Measurements from ENCODE around the gene C10orf90. TPM values are rescaled to one million over a fixed set of nuclear protein-coding genes. Genes with fewer than 3 reads are reported as not detected.

The C10orf90 gene
- total RNA-seq, 1 experiment from 2014 or later, result 0.59 TPM

DNA sequence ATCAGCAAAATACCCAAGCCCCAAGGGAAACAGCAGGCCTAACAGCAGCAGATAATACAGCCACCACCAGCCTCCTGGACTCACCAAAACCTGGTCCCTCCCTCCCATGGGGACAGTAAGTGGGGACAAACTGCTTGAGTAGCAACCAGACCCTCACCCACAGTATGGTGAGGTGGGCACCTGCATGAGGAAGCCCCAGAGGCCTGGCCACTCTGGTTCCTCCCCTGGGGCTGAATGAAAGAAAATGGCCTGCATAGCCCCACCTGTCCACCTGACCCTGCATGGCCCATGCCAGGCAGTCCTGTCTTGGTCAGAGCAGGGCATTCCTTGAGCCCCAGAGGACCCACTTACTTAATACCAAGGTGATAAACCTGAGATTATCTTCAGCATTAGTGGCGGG, 13.0 kb upstream of the C10orf90 start:
- Histone ChIP-seq H3K4me3 (no peak overlapping the region), H2AFZ (no peak overlapping the region), H3K4me1 (replicated peaks; ENCODE audit: insufficient read depth) (no peaks in the 10 kb centered on the region), H3K27me3 (ENCODE audit: insufficient read depth, low read depth) (no peaks in the 10 kb centered on the region), H3F3A (ENCODE audit: insufficient read depth, low read depth) (no peaks in the 10 kb centered on the region), H3K36me3 (ENCODE audit: low read depth) (no peaks in the 10 kb centered on the region), H3K79me2 (ENCODE audit: low read depth) (no peaks in the 10 kb centered on the region), H3K4me2 (no peak overlapping the region), H3K9me2 (ENCODE audit: insufficient read depth) (no peaks in the 10 kb centered on the region), H3K27ac (no peak overlapping the region), H4K20me1 (ENCODE audit: insufficient read depth) (no peaks in the 10 kb centered on the region), H3K9me3 (ENCODE audit: insufficient read depth, low read depth) (no peaks in the 10 kb centered on the region)
- ChIA-PET CTCF (no interaction called here), POLR2A (ENCODE audit: unreplicated experiment) (no interaction called here)
- intact Hi-C loops (cut with micrococcal nuclease; ENCODE audit: unreplicated experiment), result no loop called here
- TF ChIP-seq CTCF (conservative IDR thresholded peaks at IDR 0.05) (no peak), EZH2 (IDR thresholded peaks at IDR 0.05; ENCODE audit: low read depth) (no peak)
- BruUV-seq (replicated peaks), result no TSS peak
- DNase-seq, result no peak

DNA sequence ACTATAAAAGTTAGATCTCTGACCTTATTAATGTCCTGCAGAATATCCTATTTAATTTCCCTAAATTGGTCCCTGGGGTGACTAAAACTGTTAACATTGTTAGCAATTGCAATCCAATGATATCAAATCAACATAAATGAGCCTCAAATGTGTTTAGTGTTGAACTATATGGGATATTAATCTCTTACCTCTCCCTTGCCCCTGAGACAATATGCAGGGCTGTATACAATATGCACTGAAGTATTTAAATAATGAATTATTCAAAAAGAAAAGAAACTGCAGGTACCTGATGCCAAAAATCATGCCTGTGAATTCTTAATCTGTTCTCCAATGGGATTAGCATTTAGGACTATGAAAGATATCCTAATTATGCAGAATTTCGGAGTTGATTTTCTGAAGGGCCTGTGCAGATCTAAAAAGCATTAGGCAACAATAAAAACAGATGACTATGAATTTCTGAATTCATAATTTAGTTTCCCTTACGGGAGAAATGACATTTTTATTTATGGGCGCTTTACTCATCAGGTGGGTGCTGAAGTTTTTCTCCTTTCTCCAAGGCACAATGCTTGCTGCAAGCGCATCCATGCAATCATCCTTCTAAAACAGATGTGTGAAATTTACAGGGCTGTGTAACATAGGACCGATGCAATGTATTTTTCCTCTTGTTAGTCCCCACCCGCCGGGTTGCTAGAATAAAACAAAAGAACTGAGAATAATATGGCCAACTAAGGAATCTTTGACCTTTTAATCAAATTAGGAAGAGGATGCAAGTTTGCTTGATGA, 5.4 kb upstream of the C10orf90 start:
- intact Hi-C loops (cut with micrococcal nuclease; ENCODE audit: unreplicated experiment), result no loop called here
- Histone ChIP-seq H3K4me3 (no peak overlapping the region), H3F3A (ENCODE audit: insufficient read depth, low read depth) (no peaks in the 10 kb centered on the region), H3K4me2 (no peak overlapping the region), H3K36me3 (ENCODE audit: low read depth) (no peaks in the 10 kb centered on the region), H3K79me2 (ENCODE audit: low read depth) (no peaks in the 10 kb centered on the region), H3K9me2 (ENCODE audit: insufficient read depth) (no peaks in the 10 kb centered on the region), H3K27me3 (ENCODE audit: insufficient read depth, low read depth) (no peaks in the 10 kb centered on the region; the same call in 1 of the 2 replicates), H3K4me1 (replicated peaks; ENCODE audit: insufficient read depth) (no peaks in the 10 kb centered on the region), H3K27ac (no peak overlapping the region), H2AFZ (no peak overlapping the region), H3K9me3 (ENCODE audit: insufficient read depth, low read depth) (no peaks in the 10 kb centered on the region), H4K20me1 (ENCODE audit: insufficient read depth) (no peaks in the 10 kb centered on the region)
- TF ChIP-seq EZH2 (IDR thresholded peaks at IDR 0.05; ENCODE audit: low read depth) (no peak), CTCF (conservative IDR thresholded peaks at IDR 0.05) (no peak)
- CTCF ChIA-PET, result no interaction called here
- no peak for DNase-seq
- POLR2A ChIA-PET (ENCODE audit: unreplicated experiment), result no interaction called here
- BruUV-seq (replicated peaks), result no TSS peak

DNA sequence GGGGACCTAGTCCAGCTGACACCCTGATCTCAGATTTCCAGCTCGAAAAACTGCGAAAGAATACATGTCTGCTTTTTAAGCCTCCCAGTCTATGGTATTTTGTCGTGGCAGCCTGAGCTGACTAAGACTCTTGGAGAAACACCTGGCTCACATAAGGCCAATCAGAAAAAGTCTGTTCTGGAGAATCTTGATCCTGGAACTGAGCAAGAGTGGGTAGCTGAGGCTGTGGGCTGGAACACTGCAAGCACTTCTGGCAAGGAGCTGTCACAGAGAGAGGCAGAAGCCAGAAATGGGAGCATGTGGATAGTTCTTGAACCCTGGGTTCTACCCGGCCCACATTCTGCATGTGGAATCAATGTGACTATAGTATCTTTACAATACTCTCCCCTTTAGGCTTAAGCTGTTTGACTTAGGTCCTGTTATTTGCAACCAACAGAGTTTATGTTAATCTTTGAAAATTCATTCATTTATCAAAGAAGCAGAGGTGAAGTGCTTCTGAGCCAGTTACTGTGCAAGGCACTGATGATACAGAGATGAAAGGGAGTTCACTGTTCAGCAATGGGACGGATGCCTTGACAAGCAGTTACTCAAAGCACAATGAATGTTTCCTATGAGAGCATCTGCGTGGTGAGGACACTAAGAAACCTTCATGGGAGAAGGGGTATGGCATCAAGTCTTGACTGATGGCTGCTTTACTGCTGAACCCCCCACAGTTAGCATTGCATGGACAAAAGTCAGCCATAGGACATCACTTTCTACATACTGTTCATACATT, 4.4 kb upstream of the C10orf90 start:
- Histone ChIP-seq H2AFZ (no peak overlapping the region), H3K27me3 (ENCODE audit: insufficient read depth, low read depth) (no peaks in the 10 kb centered on the region; the same call in 1 of the 2 replicates), H3K9me3 (ENCODE audit: insufficient read depth, low read depth) (no peaks in the 10 kb centered on the region), H3K4me3 (no peak overlapping the region), H3F3A (ENCODE audit: insufficient read depth, low read depth) (no peaks in the 10 kb centered on the region), H3K79me2 (ENCODE audit: low read depth) (no peaks in the 10 kb centered on the region), H3K36me3 (ENCODE audit: low read depth) (no peaks in the 10 kb centered on the region), H3K27ac (no peak overlapping the region), H4K20me1 (ENCODE audit: insufficient read depth) (no peaks in the 10 kb centered on the region), H3K4me2 (no peak overlapping the region), H3K4me1 (replicated peaks; ENCODE audit: insufficient read depth) (no peaks in the 10 kb centered on the region), H3K9me2 (ENCODE audit: insufficient read depth) (no peaks in the 10 kb centered on the region)
- CTCF ChIA-PET, result no interaction called here
- TF ChIP-seq CTCF (conservative IDR thresholded peaks at IDR 0.05) (no peak), EZH2 (IDR thresholded peaks at IDR 0.05; ENCODE audit: low read depth) (no peak)
- no TSS peak for BruUV-seq (replicated peaks)
- intact Hi-C loops (cut with micrococcal nuclease; ENCODE audit: unreplicated experiment), result no loop called here
- DNase-seq, result no peak
- POLR2A ChIA-PET (ENCODE audit: unreplicated experiment), result no interaction called here

Data from PC-9 (cell line).